HCT116 (cell line): ENCODE data around the gene TBKBP1. TPM values are rescaled to one million over a fixed set of nuclear protein-coding genes. Genes with fewer than 3 reads are reported as not detected.

ENCODE experiments used
- ATAC-seq: fragments of 200-7000 bp; cut with Tn5 transposase; 2 replicates; pipeline ENCODE4 v1.9.1; 2020; ENCODE audit warnings: mild to moderate bottlenecking, moderate library complexity
- BruUV-seq: library from RNA; stranded (reverse); fragments of 400-500 nt; replicated peaks from 2 replicates; lab custom pipeline; 2021; lab: Mats Ljungman, UMichigan
- CTCF ChIA-PET: fragments of 300-600 bp; sonication (Branson Sonifier 250); formaldehyde crosslinking; loops from one replicate; lab custom pipeline; 2021; ENCODE audit warnings: antibody characterized with exemption; lab: Charles Lee
- POLR2A ChIA-PET: fragments of 300-600, 350-600 bp; sonication (Branson Sonifier 250); formaldehyde crosslinking; loops from one replicate; lab custom pipeline; 2021; ENCODE audit warnings: antibody characterized with exemption; lab: Charles Lee
- RAD21 ChIA-PET, 2 experiments: fragments of 300-600 bp; sonication (Branson Sonifier 250); formaldehyde crosslinking; loops; one replicate each; lab custom pipeline; 2023; ENCODE audit warnings: low total read pairs in 2 of 2; ENCODE audit not compliant: uncharacterized antibody in 2 of 2, unreplicated experiment in 2 of 2, low non-redundant PET in 1 of 2; lab: Charles Lee
- DNase-seq: peaks from one replicate; pipeline ENCODE4 v3.0.0-alpha.2; 2010; ENCODE audit warnings: low read depth, low spot score
- H2AFZ ChIP-seq: fragments of 200-600 bp; shearing (Covaris generic), sonication (generic); 2 replicates; pipeline ENCODE4 v1.6.1; 2017; ENCODE audit warnings: low read depth, mixed run types, mixed read lengths, antibody characterized with exemption, low read length; ENCODE audit not compliant: poor library complexity, severe bottlenecking
- H3K27ac ChIP-seq: 2 replicates; pipeline ENCODE4 v1.5.1; 2012; ENCODE audit warnings: low read depth, low read length
- H3K27me3 ChIP-seq: fragments of 200-600 bp; sonication (generic); 2 replicates; pipeline ENCODE4 v1.6.1; 2016; ENCODE audit warnings: mixed run types, low read length, mixed read lengths; ENCODE audit not compliant: insufficient read depth
- H3K36me3 ChIP-seq, 2 experiments: fragments of 200-500 bp in 1 of 2; fragments of 200-600 bp in 1 of 2; sonication (Bioruptor generic) in 1 of 2; sonication (generic) in 1 of 2; 2 replicates each; pipeline versions ENCODE4 v1.5.1 to v1.6.1; 2014 to 2016; ENCODE audit warnings: low read length in 2 of 2, inconsistent platforms in 1 of 2, mixed read lengths in 1 of 2, mixed run types in 1 of 2; ENCODE audit not compliant: insufficient read depth in 2 of 2, control insufficient read depth in 1 of 2
- H3K4me1 ChIP-seq, 2 experiments: fragments of 200-600 bp in 1 of 2; sonication (generic) in 1 of 2; 2 replicates each; pipeline versions ENCODE4 v1.5.1 to v1.6.1; 2012 to 2017; ENCODE audit warnings: low read length in 2 of 2, inconsistent platforms in 1 of 2, mild to moderate bottlenecking in 1 of 2, mixed read lengths in 1 of 2, mixed run types in 1 of 2, moderate library complexity in 1 of 2; ENCODE audit not compliant: insufficient read depth in 2 of 2, control insufficient read depth in 1 of 2
- H3K4me2 ChIP-seq: fragments of 200-600 bp; sonication (generic); 2 replicates; pipeline ENCODE4 v1.6.1; 2017; ENCODE audit warnings: mixed run types, low read length, mixed read lengths
- H3K4me3 ChIP-seq, 2 experiments: fragments of 200-600 bp in 1 of 2; sonication (generic) in 1 of 2; replicated peaks in 1 of 2; 2 replicates each; pipeline ENCODE4 v1.5.1; 2011 to 2016; ENCODE audit warnings: low read length in 2 of 2, control low read depth in 1 of 2, low read depth in 1 of 2, mild to moderate bottlenecking in 1 of 2, mixed read lengths in 1 of 2, mixed run types in 1 of 2
- H3K79me2 ChIP-seq: fragments of 200-600 bp; sonication (generic); 2 replicates; pipeline ENCODE4 v1.6.1; 2017; ENCODE audit warnings: mild to moderate bottlenecking, mixed run types, low read length, moderate library complexity, mixed read lengths; ENCODE audit not compliant: insufficient read depth
- H3K9ac ChIP-seq: fragments of 200-600 bp; sonication (generic); 2 replicates; pipeline ENCODE4 v1.6.1; 2016; ENCODE audit warnings: low read length, mixed read lengths
- H3K9me2 ChIP-seq: fragments of 200-600 bp; sonication (generic), shearing (Covaris generic); 2 replicates; pipeline ENCODE4 v1.6.1; 2017; ENCODE audit warnings: mixed run types, mild to moderate bottlenecking, moderate library complexity; ENCODE audit not compliant: insufficient read depth
- H3K9me3 ChIP-seq, 2 experiments: fragments of 200-500 bp in 1 of 2; fragments of 200-600 bp in 1 of 2; sonication (Bioruptor generic) in 1 of 2; sonication (generic) in 1 of 2; 2 replicates each; pipeline ENCODE4 v1.6.1; 2014 to 2017; ENCODE audit warnings: low read length in 2 of 2, mixed read lengths in 2 of 2, inconsistent platforms in 1 of 2, low read depth in 1 of 2, mild to moderate bottlenecking in 1 of 2, mixed run types in 1 of 2, moderate library complexity in 1 of 2; ENCODE audit not compliant: control insufficient read depth in 1 of 2, insufficient read depth in 1 of 2
- H4K20me1 ChIP-seq: fragments of 200-600 bp; sonication (generic), shearing (Covaris generic); 2 replicates; pipeline ENCODE4 v1.6.1; 2017; ENCODE audit warnings: mixed run types, mild to moderate bottlenecking, moderate library complexity; ENCODE audit not compliant: insufficient read depth
- CEBPB ChIP-seq: IDR thresholded peaks from 2 replicates; pipeline ENCODE4 v1.6.1; 2012; ENCODE audit warnings: low read depth
- EGR1 ChIP-seq: IDR thresholded peaks from 2 replicates; pipeline ENCODE4 v1.6.1; 2012; ENCODE audit warnings: low read depth
- ELF1 ChIP-seq: IDR thresholded peaks from 2 replicates; pipeline ENCODE4 v1.6.1; 2012; ENCODE audit warnings: low read depth, borderline replicate concordance
- EZH2phosphoT487 ChIP-seq: fragments of 200-600 bp; IDR thresholded peaks from 2 replicates; pipeline ENCODE4 v1.6.1; 2018; ENCODE audit warnings: antibody characterized with exemption, borderline replicate concordance
- FOSL1 ChIP-seq: IDR thresholded peaks from 2 replicates; pipeline ENCODE4 v1.6.1; 2012; ENCODE audit warnings: low read depth
- POLR2A ChIP-seq: IDR thresholded peaks from 2 replicates; pipeline ENCODE4 v1.7.0; 2011; ENCODE audit warnings: borderline replicate concordance; ENCODE audit not compliant: insufficient read depth, insufficient read length; ENCODE audit errors: extremely low read depth
- POLR2AphosphoS5 ChIP-seq: IDR thresholded peaks from 2 replicates; pipeline ENCODE4 v1.6.1; 2011; ENCODE audit warnings: mild to moderate bottlenecking, low read depth, low read length, moderate library complexity
- RAD21 ChIP-seq: IDR thresholded peaks from 2 replicates; pipeline ENCODE4 v1.6.1; 2012; ENCODE audit warnings: low read depth, mild to moderate bottlenecking
- REST ChIP-seq: IDR thresholded peaks from 2 replicates; pipeline ENCODE4 v1.6.1; 2012; ENCODE audit warnings: low read depth
- SP1 ChIP-seq: IDR thresholded peaks from 2 replicates; pipeline ENCODE4 v1.6.1; 2012; ENCODE audit warnings: low read depth
- SRF ChIP-seq: IDR thresholded peaks from 2 replicates; pipeline ENCODE4 v1.6.1; 2012; ENCODE audit warnings: low read depth
- TCF7L2 ChIP-seq: IDR thresholded peaks from 2 replicates; pipeline ENCODE4 v1.7.0; 2011; ENCODE audit warnings: borderline replicate concordance, inconsistent platforms; ENCODE audit not compliant: insufficient read depth, insufficient read length; ENCODE audit errors: extremely low read depth
- YY1 ChIP-seq: IDR thresholded peaks from 2 replicates; pipeline ENCODE4 v1.6.1; 2011; ENCODE audit warnings: low read length, low read depth, moderate library complexity, mild to moderate bottlenecking; ENCODE audit not compliant: insufficient replicate concordance; ENCODE audit errors: extremely low read depth
- ZFX ChIP-seq: fragments of 450-650 bp; IDR thresholded peaks from 2 replicates; pipeline ENCODE4 v1.6.1; 2017
- ZNF274 ChIP-seq: fragments of 200-500 bp; sonication (Bioruptor generic); IDR thresholded peaks from 2 replicates; pipeline ENCODE4 v1.6.1; 2014; ENCODE audit warnings: mild to moderate bottlenecking, low read depth, low read length, inconsistent platforms
- intact Hi-C: fragments of 100-400 bp; cut with micrococcal nuclease; formaldehyde crosslinking; loops from 2 replicates; pipeline ENCODE4 v1.10.0; 2022
- total RNA-seq: library from RNA; stranded (reverse); gene quantifications from one replicate; pipeline ENCODE4 v1.2.1, GENCODE V29; 2021; ENCODE audit not compliant: unreplicated experiment
- TF ChIP-seq, protein P1 (sequence below): IDR thresholded peaks from 2 replicates; pipeline ENCODE4 v1.6.1; 2012
- TF ChIP-seq, protein P2 (sequence below): IDR thresholded peaks from 2 replicates; pipeline ENCODE4 v1.6.1; 2011; ENCODE audit warnings: mild to moderate bottlenecking, low read length, moderate library complexity; ENCODE audit not compliant: insufficient replicate concordance; ENCODE audit errors: extremely low read depth

TBKBP1 gene
- total RNA-seq, 1 experiment from 2014 or later, result 12.4 TPM

GRCh38 chr17:47669081-47669480 is 24.9 kb upstream of the TBKBP1 start:
- Histone ChIP-seq H3K27me3 (no peaks in the 10 kb centered on the region), H3K4me2 (no peak overlapping the region), H4K20me1 (peaks cover 54% of the 10 kb centered on the region), H3K9me2 (no peaks in the 10 kb centered on the region), H3K9me3 (no peaks in the 10 kb centered on the region), H3K9ac (no peak overlapping the region), H3K4me3 (no peak overlapping the region), H2AFZ (no peak overlapping the region), H3K79me2 (peaks cover 96% of the 10 kb centered on the region), H3K27ac (no peak overlapping the region), H3K4me1 (no peaks in the 10 kb centered on the region), H3K36me3 (peaks cover 92 to 93% of the 10 kb centered on the region in 2 experiments)
- ChIA-PET POLR2A (no interaction called here), CTCF (no interaction called here), RAD21 (no interaction called here)
- TF ChIP-seq YY1 (no peak), SP1 (no peak), ZFX (no peak), ELF1 (no peak), EGR1 (no peak), CEBPB (no peak), POLR2AphosphoS5 (no peak), TCF7L2 (no peak), FOSL1 (no peak), EZH2phosphoT487 (no peak), SRF (no peak), RAD21 (no peak), POLR2A (no peak), REST (no peak), ZNF274 (no peak)
- TF ChIP-seq, protein P1, sequence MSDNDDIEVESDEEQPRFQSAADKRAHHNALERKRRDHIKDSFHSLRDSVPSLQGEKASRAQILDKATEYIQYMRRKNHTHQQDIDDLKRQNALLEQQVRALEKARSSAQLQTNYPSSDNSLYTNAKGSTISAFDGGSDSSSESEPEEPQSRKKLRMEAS, result no peak
- TF ChIP-seq, protein P2, sequence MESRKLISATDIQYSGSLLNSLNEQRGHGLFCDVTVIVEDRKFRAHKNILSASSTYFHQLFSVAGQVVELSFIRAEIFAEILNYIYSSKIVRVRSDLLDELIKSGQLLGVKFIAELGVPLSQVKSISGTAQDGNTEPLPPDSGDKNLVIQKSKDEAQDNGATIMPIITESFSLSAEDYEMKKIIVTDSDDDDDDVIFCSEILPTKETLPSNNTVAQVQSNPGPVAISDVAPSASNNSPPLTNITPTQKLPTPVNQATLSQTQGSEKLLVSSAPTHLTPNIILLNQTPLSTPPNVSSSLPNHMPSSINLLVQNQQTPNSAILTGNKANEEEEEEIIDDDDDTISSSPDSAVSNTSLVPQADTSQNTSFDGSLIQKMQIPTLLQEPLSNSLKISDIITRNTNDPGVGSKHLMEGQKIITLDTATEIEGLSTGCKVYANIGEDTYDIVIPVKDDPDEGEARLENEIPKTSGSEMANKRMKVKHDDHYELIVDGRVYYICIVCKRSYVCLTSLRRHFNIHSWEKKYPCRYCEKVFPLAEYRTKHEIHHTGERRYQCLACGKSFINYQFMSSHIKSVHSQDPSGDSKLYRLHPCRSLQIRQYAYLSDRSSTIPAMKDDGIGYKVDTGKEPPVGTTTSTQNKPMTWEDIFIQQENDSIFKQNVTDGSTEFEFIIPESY, result no peak
- no peak for ATAC-seq
- DNase-seq, result no peak
- intact Hi-C loops, result loop anchor here (2.0 kb wide), 1 partner anchor 14 kb away; no protein-coding TSS in a partner anchor
- BruUV-seq, result no TSS peak
